ENCODE results near the gene CCDC85B.
A peak's percentile ranks its signal among the peaks of the same experiment; 100 is the strongest.

The CCDC85B gene

DNA sequence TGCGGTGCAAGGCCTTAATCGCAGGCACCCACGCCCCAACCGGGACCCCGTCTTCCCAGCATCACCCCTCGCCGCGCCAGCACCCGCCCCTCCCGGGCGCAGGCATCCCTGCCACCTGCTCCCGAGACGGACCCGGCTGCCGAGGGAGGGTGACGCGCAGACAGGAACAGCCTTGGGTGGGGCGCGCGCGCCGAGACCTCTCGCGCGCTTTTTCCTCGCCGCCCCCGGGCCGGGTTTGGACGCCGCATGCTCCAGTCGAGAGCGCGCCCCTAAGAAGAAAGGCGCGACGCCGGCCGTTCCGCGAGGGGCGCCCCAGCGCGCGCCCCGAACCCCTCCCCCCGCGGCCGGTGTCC is 33.0 kb upstream of the CCDC85B start:
- no peak for DNase-seq (ENCODE audit: extremely low read depth in 1 of 2, low read depth in 1 of 2)

DNA sequence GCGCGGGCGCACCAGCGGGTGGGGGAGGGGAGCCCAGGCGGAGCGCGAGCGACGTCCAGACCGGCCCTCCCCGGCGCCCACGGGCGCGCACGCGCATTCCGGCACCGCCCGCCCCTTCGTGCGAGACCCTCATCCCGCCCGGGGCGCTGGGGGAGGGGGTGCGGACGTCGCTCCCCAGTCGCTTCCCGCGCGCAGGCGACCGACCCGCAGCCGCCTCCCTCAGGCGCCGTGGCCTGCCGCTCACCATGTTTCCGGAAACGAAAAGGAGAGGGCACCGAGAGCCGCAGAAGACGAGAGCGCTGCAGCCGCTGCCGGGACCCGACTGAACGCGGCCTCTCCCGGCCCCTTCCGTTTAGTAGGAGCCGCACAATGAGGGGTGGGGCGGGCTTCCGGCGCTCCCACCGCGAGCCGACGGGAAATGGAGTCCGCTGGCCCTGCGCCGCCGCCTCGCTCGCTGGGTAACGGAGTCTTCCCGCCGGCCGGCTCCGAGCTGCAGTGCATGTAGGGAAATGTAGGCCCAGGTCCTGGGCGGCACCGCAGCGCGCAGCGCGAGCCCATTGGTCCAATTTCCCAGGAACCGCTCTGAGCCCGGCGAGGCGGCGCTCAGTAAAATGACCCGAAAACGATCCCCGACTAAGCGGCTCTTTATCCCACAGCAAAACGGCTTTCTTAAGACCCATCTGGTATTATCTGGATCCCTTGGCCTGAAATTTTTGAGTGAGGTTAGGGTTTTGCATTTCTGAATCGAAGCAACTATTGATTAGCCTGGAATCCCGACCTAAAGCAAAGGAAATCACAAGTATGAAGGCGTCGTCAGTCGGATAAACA is 32.4 kb upstream of the CCDC85B start, which contains the start of gene CFL1:
Gene CFL1 (minus strand): TSS at position 328 of the 828 bp plus-strand sequence. CDS start 81 bp downstream, at position 247.
- DNase-seq (ENCODE audit: extremely low read depth in 1 of 2, low read depth in 1 of 2) = peak; percentile 96 to 97

DNA sequence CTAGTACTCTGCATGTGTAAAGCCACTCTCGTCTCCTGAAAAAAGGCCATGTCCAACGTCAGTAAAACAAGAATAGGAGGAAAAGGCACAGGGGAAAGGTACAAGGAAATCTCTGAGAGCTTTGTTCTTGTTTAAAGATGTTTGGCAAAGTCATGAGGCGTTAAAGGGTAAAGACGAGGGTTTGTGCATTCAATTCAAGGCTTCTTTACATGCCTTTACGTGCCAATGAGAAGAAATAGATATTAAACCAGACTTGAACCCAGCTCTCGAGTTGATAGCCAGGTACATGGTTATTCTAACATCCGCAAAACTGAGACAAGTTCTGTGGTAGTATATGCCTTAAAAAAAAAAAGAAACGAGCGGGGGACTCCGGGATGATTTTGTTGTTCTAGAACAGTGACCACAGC is 31.8 kb upstream of the CCDC85B start:
- DNase-seq (ENCODE audit: extremely low read depth in 1 of 2, low read depth in 1 of 2) = no peak

DNA sequence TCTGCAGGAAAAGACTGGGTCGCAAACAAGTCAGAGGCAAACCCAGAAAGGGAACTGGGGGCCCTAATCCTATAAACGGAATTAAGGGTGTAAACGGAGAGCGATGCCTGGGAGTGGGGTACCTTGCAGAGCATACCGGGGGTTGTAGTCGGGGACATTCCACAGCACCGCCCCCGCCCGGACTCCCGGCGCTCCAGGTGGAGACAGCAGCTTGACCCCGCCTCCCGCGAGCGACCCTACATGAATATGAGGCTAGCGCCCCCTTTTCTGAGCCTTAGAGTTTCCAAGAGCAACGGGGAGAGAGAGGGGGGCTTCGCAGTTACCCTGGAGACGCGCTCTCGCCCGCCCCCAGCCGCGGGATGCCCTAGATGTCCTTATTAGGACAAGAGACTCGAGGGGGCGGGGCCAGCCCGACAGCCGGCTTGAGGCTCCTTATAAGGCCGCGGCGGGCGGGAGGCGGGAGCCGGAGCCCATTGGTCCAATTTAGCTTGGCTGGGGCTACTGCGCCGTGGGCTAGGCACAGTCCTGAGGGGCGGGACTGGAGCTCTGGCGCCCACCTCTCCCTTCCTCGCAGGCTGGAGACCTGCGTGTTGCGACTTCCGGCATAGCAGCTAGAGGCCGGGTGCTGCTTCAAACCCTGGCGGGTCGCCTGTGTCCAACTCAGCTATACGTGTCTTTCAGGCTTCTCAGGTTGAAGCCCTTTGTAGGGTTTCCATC is 31.2 kb upstream of the CCDC85B start:
- DNase-seq (ENCODE audit: extremely low read depth in 1 of 2, low read depth in 1 of 2) = peak; percentile 96 to 100

DNA sequence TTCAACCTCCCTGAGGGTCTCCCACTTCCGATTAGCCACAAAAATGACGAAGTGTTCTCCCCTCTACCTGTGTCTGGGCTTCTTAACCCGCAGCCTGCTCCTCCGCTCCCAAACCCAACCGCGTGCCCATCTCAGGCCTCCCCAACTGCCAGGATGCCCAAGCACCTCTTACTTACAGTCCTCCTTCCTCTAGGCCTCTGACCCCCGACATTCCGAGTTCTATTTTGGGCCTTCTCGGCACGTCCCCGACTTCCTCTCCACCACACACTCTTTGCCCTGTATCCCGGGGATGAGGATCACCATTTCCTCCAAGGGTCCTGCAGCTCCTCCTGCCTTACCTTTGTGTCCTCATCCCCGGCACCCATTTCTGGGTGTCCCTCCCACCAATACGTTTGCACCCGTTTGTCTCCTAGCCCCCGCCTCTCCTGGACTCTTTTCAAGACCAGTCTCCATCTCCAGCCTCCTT is 30.6 kb upstream of the CCDC85B start:
- no peak for DNase-seq (ENCODE audit: extremely low read depth in 1 of 2, low read depth in 1 of 2)

DNA sequence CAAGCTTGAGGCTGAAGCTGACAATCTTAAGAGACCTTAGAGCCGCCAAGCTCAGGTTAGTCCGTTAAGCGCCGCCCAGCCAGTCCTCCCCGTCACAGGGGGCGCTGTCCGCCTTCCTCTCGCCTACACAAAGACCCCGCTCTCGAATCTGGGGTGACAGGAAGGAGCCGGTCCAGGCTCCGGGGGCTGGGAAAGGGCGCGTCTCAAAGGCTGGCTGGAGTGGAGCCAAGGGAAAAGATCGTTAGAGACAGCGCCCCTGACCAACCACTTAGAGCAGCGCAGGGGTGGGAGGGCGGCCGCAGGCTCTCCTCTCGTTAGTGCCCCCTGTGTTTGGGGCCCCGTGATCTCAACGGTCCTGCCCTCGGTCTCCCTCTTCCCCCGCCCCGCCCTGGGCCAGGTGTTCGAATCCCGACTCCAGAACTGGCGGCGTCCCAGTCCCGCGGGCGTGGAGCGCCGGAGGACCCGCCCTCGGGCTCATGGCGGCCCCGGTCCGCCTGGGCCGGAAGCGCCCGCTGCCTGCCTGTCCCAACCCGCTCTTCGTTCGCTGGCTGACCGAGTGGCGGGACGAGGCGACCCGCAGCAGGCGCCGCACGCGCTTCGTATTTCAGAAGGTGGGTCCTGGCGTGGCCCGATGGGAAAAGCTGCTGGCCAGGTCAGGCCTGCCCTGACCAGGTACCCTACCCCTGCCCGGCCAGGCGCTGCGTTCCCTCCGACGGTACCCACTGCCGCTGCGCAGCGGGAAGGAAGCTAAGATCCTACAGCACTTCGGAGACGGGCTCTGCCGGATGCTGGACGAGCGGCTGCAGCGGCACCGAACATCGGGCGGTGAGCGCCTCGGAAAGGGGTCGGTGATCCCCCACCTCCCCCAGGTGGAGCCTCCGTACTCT is 30.0 kb upstream of the CCDC85B start, which contains the start of gene MUS81:
Gene MUS81 (plus strand): TSS at position 156 of the 887 bp plus-strand sequence. CDS start 321 bp downstream, at position 477.
- DNase-seq (ENCODE audit: extremely low read depth in 1 of 2, low read depth in 1 of 2) = peak; percentile 92 to 95

DNA sequence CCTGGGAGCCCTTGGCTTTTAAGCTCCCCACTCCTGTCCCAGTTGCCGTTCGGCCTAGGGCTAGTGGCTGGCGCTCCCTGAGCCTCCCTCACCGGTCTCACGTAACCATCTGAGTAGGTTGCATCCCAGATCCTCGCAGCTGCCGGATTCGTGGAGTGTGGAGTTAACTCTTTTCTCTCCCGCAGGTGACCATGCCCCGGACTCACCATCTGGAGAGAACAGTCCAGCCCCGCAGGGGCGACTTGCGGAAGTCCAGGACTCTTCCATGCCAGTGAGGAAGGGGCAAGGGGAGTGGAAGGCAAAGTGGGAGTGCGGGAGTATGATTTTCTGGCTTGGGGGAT is 29.3 kb upstream of the CCDC85B start:
- DNase-seq (ENCODE audit: extremely low read depth in 1 of 2, low read depth in 1 of 2) = no peak

DNA sequence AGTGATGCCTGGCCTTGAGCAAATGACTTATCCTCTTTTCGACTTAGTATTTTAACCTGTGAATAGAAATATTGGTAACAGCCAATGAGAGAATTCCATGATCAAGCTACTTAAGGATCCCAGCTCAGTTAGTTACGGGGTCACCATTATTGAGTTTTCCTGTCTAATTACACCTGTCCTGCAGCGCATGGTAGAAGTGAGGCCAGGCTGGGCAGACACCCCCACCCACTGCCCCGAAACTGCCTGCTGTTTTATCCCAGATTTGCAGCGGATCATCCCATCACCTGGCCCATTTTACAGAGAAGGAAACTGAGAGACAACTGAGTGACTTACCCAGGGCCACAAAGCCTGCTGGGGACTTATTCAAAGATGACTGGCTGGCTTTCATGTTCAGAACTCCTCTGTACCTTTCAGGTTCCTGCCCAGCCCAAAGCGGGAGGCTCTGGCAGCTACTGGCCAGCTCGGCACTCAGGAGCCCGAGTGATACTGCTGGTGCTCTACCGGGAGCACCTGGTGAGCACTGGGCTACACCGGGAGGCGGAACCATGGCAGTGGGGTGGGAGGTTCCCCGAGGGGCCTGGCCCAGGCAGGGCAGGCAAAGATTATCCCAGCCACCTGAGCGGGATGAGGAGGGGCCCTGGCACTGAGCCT is 28.8 kb upstream of the CCDC85B start:
- no peak for DNase-seq (ENCODE audit: extremely low read depth in 1 of 2, low read depth in 1 of 2)

DNA sequence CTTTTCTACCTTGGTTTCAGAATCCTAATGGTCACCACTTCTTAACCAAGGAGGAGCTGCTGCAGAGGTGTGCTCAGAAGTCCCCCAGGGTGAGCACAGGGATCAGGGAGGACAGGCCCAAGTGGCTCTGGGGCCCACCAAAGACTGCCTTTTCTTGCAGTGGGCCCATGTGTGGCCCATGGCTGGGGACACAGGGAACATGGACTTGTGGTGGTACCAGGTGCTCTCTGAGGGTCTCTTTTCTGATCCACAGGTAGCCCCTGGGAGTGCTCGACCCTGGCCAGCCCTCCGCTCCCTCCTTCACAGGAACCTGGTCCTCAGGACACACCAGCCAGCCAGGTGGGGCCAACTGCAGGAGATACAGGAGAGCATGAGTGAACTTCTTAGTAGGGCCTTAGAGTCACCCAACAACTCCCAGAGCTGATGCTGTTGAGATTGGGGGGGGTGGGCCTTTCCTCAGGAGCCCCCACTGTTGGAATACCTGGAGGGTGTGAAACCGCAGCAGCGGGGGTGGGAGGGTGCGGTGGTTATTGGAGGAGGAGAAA is 28.2 kb upstream of the CCDC85B start:
- no peak for DNase-seq (ENCODE audit: extremely low read depth in 1 of 2, low read depth in 1 of 2)

DNA sequence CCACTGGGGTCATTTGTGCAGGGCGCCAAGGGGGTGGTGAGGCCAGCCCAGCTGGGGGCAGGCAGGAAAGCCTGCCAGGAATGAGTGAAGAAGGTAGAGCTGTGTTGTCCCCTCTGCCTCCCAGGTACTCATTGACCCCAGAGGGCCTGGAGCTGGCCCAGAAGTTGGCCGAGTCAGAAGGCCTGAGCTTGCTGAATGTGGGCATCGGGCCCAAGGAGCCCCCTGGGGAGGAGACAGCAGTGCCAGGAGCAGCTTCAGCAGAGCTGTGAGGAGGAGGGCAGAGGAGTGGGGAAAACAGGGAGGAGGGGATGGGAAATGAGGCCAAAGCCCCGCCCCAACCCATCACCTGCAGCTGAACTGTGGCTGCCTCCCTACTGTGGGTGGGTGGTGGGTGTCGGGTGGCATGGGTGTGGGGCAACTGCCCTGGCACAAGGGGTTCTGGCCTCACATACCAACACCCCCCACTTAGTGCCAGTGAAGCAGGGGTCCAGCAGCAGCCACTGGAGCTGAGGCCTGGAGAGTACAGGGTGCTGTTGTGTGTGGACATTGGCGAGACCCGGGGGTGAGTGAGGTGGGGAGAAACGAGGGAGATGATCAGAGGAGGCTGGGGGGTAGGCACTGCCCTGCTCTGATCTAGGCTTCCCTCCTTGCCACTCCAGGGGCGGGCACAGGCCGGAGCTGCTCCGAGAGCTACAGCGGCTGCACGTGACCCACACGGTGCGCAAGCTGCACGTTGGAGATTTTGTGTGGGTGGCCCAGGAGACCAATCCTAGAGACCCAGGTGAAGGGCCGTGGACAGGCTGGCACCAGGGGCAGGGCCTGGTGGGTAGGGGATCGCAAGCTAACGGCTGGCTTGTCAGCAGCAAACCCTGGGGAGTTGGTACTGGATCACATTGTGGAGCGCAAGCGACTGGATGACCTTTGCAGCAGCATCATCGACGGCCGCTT is 27.3 kb upstream of the CCDC85B start:
- DNase-seq (ENCODE audit: extremely low read depth in 1 of 2, low read depth in 1 of 2) = no peak

DNA sequence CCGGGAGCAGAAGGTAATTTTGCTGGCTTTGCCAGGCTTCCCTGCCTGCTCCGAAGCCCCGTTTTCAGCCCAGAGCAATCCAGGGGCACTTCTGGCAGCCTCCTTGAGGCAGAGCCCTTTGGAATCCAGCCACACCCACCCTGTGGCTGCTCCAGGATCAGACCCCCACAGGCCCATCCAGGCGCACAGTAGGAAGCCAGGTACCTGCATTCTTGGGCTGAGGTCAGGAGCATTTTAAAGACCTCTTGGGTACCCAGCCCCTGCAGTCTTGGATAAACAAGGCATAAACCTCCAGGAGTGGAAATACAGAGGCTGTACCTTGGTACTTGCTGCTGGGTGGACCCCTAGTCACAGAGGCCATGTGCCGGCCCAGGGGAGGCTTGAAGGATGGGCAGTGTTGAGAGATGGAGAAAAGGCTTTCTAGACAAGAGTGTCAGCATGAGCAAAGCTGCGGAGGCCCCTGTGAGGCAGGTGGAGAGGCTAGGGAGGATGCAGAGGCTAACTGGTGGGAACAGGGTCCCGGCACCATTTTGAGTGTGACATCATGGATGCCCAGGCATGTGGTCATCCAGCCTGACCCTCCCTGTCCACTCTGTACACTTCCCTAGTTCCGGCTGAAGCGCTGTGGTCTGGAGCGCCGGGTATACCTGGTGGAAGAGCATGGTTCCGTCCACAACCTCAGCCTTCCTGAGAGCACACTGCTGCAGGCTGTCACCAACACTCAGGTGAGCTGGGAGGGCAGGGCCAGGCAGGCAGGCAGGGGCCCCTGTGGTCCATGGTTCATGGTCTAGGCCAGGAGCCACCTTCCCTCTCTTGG is 26.4 kb upstream of the CCDC85B start:
- DNase-seq (ENCODE audit: extremely low read depth in 1 of 2, low read depth in 1 of 2) = no peak

DNA sequence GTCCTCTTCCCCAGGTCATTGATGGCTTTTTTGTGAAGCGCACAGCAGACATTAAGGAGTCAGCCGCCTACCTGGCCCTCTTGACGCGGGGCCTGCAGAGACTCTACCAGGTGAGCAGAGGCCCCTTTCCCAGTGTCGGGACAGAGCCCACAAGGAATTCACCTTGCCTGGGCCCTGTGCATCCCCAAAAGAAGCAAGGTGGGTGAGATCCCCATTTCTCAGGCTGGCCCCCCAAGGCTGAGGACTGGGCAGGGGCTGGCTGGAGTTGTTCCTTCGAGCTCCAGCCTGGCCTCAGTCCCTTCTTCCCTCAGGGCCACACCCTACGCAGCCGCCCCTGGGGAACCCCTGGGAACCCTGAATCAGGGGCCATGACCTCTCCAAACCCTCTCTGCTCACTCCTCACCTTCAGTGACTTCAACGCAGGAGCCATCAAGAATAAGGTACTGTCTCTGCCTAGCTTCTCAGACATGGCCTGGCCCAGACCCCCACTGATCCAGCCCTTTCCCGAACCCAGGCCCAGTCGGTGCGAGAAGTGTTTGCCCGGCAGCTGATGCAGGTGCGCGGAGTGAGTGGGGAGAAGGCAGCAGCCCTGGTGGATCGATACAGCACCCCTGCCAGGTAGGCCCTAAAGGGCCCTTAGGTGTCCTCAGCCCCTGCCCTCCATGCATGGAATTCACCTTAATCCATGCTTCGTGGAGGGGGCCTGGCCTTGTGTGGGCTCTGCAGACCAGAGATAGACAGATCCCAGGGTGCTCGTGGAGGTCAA is 25.6 kb upstream of the CCDC85B start:
- no peak for DNase-seq (ENCODE audit: extremely low read depth in 1 of 2, low read depth in 1 of 2)

DNA sequence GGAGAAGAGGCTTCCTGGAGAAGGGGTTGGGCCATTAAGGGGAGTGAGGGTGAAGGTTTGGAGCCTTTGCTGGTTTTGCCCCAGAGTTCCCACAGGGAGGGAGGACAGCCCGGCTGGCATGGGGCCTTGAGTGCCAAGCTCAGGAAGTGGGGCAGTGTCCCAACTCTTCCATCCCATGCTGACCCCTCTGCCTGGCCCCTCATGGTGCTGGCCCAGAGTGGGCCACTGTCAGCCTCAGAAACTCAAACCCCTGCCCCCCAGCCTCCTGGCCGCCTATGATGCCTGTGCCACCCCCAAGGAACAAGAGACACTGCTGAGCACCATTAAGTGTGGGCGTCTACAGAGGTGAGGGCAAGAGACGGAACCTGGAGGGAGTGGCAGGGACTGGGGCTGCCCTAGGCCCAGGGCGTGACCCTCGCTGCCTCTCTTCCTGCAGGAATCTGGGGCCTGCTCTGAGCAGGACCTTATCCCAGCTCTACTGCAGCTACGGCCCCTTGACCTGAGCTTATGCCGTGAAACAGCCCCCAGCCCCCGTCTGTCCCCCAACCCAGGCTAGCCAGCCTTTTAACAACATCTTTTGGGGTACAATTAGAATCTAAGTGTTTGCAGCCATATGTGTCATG is 24.8 kb upstream of the CCDC85B start:
- no peak for DNase-seq (ENCODE audit: extremely low read depth in 1 of 2, low read depth in 1 of 2)

DNA sequence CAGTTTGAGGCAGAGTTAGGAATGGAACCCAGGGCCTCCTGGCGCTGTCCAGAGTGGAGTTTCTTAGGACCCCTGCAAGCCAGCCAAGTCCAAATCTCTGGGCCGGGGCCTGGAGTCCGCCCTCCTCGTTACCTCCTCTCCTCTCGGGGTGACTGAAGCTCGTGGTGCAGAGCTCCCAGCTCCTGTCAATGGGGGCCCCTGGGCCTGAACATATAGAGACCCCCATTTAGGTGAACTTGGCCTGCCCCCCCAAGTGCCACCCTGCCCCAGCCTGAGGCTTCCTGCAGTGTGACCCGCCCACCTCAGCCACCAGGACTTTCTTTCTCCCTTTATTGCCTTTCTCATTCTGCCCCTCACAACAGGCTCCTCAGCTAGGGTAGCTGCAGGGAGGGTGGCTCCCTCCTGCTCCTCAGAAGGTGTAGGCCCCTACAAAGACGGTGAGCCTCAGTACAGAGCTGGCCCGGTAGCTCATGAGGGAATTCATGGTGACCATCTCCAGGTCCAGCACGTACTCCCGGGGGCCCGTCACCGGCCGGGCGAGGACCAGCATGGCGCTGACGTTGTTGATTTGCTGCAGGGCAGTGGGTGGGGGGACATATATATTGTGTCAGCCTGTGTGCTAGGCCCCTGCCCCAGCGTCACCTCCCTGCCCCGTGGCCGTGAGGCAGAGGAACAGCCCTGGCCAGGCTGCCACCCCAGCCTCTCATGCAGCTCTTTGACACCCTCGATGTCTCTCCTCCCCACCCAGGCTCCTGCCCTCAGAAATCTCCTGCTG is 23.8 kb upstream of the CCDC85B start:
- no peak for DNase-seq (ENCODE audit: extremely low read depth in 1 of 2, low read depth in 1 of 2)

DNA sequence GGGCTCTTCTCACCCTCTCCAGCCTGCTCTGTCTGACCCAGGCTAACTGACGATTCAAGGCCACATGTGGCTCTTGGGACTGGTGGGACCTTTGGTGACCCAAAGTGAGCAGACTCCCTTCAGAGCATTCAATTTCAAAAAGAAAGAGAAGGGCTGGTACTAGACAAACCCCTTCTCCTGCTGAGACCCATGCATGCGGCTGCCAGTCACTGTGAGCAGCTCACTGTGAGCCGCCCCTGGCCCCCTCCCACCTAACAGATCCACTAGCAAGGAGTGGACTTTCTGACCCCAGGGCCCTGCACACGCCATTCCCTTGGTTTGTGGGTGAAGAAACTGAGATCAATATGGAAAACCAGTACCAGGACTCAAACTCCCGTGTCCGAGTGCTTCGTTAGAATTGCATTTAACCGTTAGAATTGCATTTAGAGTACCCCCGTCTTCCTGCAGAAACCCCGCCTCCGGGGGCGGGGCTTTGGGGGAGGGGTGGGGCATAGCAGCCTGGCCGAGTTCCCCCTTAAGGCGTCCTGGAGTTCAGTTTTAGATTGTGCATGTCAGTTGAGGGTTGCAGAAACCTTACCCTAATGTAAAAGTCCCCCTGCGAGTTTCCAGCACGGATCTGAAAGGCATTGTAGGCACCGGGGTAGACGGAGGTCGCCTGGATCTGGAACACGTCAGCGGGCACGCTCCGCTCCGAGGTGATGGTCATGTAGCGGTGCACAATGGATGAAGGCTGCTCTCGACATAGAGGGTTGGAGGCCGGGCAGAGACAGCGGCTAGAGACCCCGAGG is 23.0 kb upstream of the CCDC85B start:
- DNase-seq (ENCODE audit: extremely low read depth in 1 of 2, low read depth in 1 of 2) = no peak
